Uterus (tissue), 2 donors: ENCODE data around the gene PDK4.

ENCODE experiments used
- POLR2A ChIP-seq, 2 donors: fragments of 450-650 bp; IDR thresholded peaks; one replicate each; pipeline ENCODE4 v1.6.1; 2016; ENCODE audit warnings: antibody characterized with exemption in 2 of 2, mild to moderate bottlenecking in 1 of 2, moderate library complexity in 1 of 2
- TF ChIP-seq, protein P1 (sequence below), 4 experiments: fragments of 200-600 bp in 2 of 4; fragments of 450-650 bp in 2 of 4; sonication (generic) in 2 of 4; IDR thresholded peaks; one replicate each; pipeline ENCODE4 v1.5.1; 2016 to 2019; ENCODE audit warnings: antibody characterized with exemption in 4 of 4, mild to moderate bottlenecking in 2 of 4, moderate library complexity in 1 of 4

DNA sequence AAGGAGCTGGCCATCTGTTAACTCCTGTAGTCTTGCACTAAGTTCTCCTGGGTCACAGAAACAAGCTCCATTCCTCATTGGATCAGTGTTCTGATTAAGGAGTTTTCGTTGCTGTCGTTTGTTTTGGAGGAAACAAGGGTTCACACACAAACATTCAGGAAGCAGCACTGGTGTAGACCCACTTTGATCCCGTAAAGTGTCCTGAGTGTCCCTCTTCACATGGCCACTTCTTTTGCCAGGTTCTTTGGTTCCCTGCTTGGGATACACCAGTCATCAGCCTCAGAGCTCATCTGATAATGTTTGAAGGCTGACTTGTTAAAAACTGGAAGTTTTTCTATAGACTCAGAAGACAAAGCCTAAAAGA lies 10.9 kb downstream of the PDK4 start:
- TF ChIP-seq POLR2A (IDR thresholded peaks at IDR 0.05), result no peak
- TF ChIP-seq, protein P1, sequence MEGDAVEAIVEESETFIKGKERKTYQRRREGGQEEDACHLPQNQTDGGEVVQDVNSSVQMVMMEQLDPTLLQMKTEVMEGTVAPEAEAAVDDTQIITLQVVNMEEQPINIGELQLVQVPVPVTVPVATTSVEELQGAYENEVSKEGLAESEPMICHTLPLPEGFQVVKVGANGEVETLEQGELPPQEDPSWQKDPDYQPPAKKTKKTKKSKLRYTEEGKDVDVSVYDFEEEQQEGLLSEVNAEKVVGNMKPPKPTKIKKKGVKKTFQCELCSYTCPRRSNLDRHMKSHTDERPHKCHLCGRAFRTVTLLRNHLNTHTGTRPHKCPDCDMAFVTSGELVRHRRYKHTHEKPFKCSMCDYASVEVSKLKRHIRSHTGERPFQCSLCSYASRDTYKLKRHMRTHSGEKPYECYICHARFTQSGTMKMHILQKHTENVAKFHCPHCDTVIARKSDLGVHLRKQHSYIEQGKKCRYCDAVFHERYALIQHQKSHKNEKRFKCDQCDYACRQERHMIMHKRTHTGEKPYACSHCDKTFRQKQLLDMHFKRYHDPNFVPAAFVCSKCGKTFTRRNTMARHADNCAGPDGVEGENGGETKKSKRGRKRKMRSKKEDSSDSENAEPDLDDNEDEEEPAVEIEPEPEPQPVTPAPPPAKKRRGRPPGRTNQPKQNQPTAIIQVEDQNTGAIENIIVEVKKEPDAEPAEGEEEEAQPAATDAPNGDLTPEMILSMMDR (IDR thresholded peaks at IDR 0.05), result no peak
